HG02970 (cell line): Measurements from ENCODE around the gene C7orf33.
"Not testable (repeated sequence)": the region's sequence is repeated elsewhere in the genome, so short reads cannot be mapped to it uniquely, and the experiment has no call there.

Experiments
- ATAC-seq: cut with Tn5 transposase; IDR thresholded peaks from one replicate; pipeline ENCODE4 v1.9.1; 2021; ENCODE audit warnings: mild to moderate bottlenecking, moderate library complexity, moderate number of reproducible peaks; ENCODE audit not compliant: unreplicated experiment, low FRiP score

C7orf33 gene

GRCh38 chr7:148590471-148590870 is at the start of gene C7orf33:
TSS of gene C7orf33 (plus strand) at chr7:148590766. CDS start at chr7:148590926, 160 bp downstream.
- no peak for ATAC-seq

GRCh38 chr7:148541891-148542504 is 48.6 kb upstream of the C7orf33 start:
- no peak for ATAC-seq

- ATAC-seq, result no peak
These were observed 47.3 kb upstream of the C7orf33 start for GRCh38 chr7:148543302-148543701.

GRCh38 chr7:148545172-148545571 is 45.4 kb upstream of the C7orf33 start:
- no peak for ATAC-seq

GRCh38 chr7:148545932-148546331 is 44.6 kb upstream of the C7orf33 start:
- no peak for ATAC-seq

- ATAC-seq, result no peak
These were observed 43.7 kb upstream of the C7orf33 start for GRCh38 chr7:148546857-148547256.

GRCh38 chr7:148547951-148548350 is 42.6 kb upstream of the C7orf33 start:
- ATAC-seq, result no peak

GRCh38 chr7:148553979-148554378 is 36.6 kb upstream of the C7orf33 start:
- ATAC-seq, result no peak

GRCh38 chr7:148556892-148557291 is 33.7 kb upstream of the C7orf33 start:
- ATAC-seq, result no peak

- no peak for ATAC-seq
These were observed 31.7 kb upstream of the C7orf33 start for GRCh38 chr7:148558914-148559313.

GRCh38 chr7:148561099-148561498 is 29.5 kb upstream of the C7orf33 start:
- ATAC-seq, result no peak

GRCh38 chr7:148563583-148564274 is 26.8 kb upstream of the C7orf33 start:
- ATAC-seq, result no peak

- ATAC-seq, result peak; percentile 74
These were observed 26.2 kb upstream of the C7orf33 start for GRCh38 chr7:148564275-148564951.

GRCh38 chr7:148566736-148567135 is 23.8 kb upstream of the C7orf33 start:
- no peak for ATAC-seq

- ATAC-seq, result no peak
These were observed 23.0 kb upstream of the C7orf33 start for GRCh38 chr7:148567524-148567923.

- no peak for ATAC-seq
These were observed 20.1 kb upstream of the C7orf33 start for GRCh38 chr7:148570510-148570909.

- ATAC-seq, result not testable (repeated sequence)
These were observed 19.6 kb upstream of the C7orf33 start for GRCh38 chr7:148570973-148571372.

GRCh38 chr7:148571381-148571780 is 19.2 kb upstream of the C7orf33 start:
- no peak for ATAC-seq

- ATAC-seq, result no peak
These were observed 18.5 kb upstream of the C7orf33 start for GRCh38 chr7:148572067-148572522.

GRCh38 chr7:148573581-148573980 is 17.0 kb upstream of the C7orf33 start:
- ATAC-seq, result not testable (repeated sequence)

- ATAC-seq, result peak; percentile 76
These were observed 14.7 kb upstream of the C7orf33 start for GRCh38 chr7:148575640-148576411.
